HG02588 (cell line): ENCODE results near the gene CTXN1.
"Not testable (repeated sequence)": the region's sequence is repeated elsewhere in the genome, so short reads cannot be mapped to it uniquely, and the experiment has no call there.

Experiments
- ATAC-seq: cut with Tn5 transposase; IDR thresholded peaks from one replicate; pipeline ENCODE4 v1.9.1; 2021; ENCODE audit warnings: mild to moderate bottlenecking, moderate library complexity; ENCODE audit not compliant: unreplicated experiment

Gene CTXN1

GRCh38 chr19:7926727-7927604 is 1.0 kb upstream of the CTXN1 start:
- ATAC-seq, result no peak

- ATAC-seq, result no peak
These were observed 624 bp downstream of the CTXN1 start for GRCh38 chr19:7925171-7925851.

GRCh38 chr19:7924651-7925170 is 1.2 kb downstream of the CTXN1 start:
- no peak for ATAC-seq

- no peak for ATAC-seq
These were observed 1.7 kb downstream of the CTXN1 start for GRCh38 chr19:7924241-7924640.

- no peak for ATAC-seq
These were observed 2.4 kb downstream of the CTXN1 start for GRCh38 chr19:7923295-7924191.

- no peak for ATAC-seq
These were observed 3.1 kb downstream of the CTXN1 start for GRCh38 chr19:7922836-7923195.

GRCh38 chr19:7921967-7922835 is 3.7 kb downstream of the CTXN1 start:
- ATAC-seq, result no peak

- no peak for ATAC-seq
These were observed 4.5 kb downstream of the CTXN1 start for GRCh38 chr19:7921302-7921966.

- ATAC-seq, result peak; percentile 39
These were observed 5.2 kb downstream of the CTXN1 start for GRCh38 chr19:7920519-7921301.

- peak; percentile 52 for ATAC-seq
These were observed 6.1 kb downstream of the CTXN1 start, which contains the start of gene SNAPC2 for GRCh38 chr19:7919610-7920518. SNAPC2 (plus strand) TSS chr19:7920338; CDS start chr19:7920367, 29 bp downstream.

- ATAC-seq, result no peak
These were observed 7.1 kb downstream of the CTXN1 start for GRCh38 chr19:7918615-7919421.

GRCh38 chr19:7918062-7918614 is 7.8 kb downstream of the CTXN1 start:
- ATAC-seq, result not testable (repeated sequence)

- no peak for ATAC-seq
These were observed 8.5 kb downstream of the CTXN1 start for GRCh38 chr19:7917267-7918061.

- no peak for ATAC-seq
These were observed 9.0 kb downstream of the CTXN1 start for GRCh38 chr19:7916955-7917266.

- ATAC-seq, result no peak
These were observed 9.6 kb downstream of the CTXN1 start for GRCh38 chr19:7916103-7916954.
